Measurements from ENCODE around the gene TYW3. TPM values are rescaled to one million over a fixed set of nuclear protein-coding genes. Genes with fewer than 3 reads are reported as not detected.
"Not testable (repeated sequence)": the region's sequence is repeated elsewhere in the genome, so short reads cannot be mapped to it uniquely, and the experiment has no call there.

Gene TYW3
- total RNA-seq, 1 donor from 2014 or later = 11.4 TPM

- TF ChIP-seq CTCF (conservative IDR thresholded peaks at IDR 0.05; ENCODE audit: low read depth, low read length) = no peak
- DNase-seq (ENCODE audit: low read depth) = no peak
- H3K4me3 ChIP-seq (ENCODE audit: low read depth, low read length) = peak overlapping the region; percentile 88
Measured at GRCh38 chr1:74729741-74730478, 3.0 kb upstream of the TYW3 start.

- peak; percentile 86 for DNase-seq (ENCODE audit: low read depth)
- no peak for TF ChIP-seq CTCF (conservative IDR thresholded peaks at IDR 0.05; ENCODE audit: low read depth, low read length)
- peak overlapping the region; percentile 88 for H3K4me3 ChIP-seq (ENCODE audit: low read depth, low read length)
Measured at GRCh38 chr1:74731399-74732052, 1.4 kb upstream of the TYW3 start.

- not testable (repeated sequence) for DNase-seq (ENCODE audit: low read depth)
Measured at GRCh38 chr1:74732071-74732946, 643 bp upstream of the TYW3 start.

GRCh38 chr1:74733604-74734484, 892 bp downstream of the TYW3 start:
- peak; percentile 54 for DNase-seq (ENCODE audit: low read depth)
- peak overlapping the region; percentile 88 for H3K4me3 ChIP-seq (ENCODE audit: low read depth, low read length)
- peak; percentile 77 for TF ChIP-seq CTCF (conservative IDR thresholded peaks at IDR 0.05; ENCODE audit: low read depth, low read length)

More at GRCh38 chr1:74732071-74732946, 643 bp upstream of the TYW3 start:
- H3K4me3 ChIP-seq (ENCODE audit: low read depth, low read length) = peak overlapping the region; percentile 88

- no peak for DNase-seq (ENCODE audit: low read depth)
- H3K4me3 ChIP-seq (ENCODE audit: low read depth, low read length) = no peak overlapping the region
- no peak for TF ChIP-seq CTCF (conservative IDR thresholded peaks at IDR 0.05; ENCODE audit: low read depth, low read length)
Measured at GRCh38 chr1:74737333-74737732, 4.4 kb downstream of the TYW3 start.

GRCh38 chr1:74740307-74740980, 7.5 kb downstream of the TYW3 start:
- H3K4me3 ChIP-seq (ENCODE audit: low read depth, low read length); DNase-seq (ENCODE audit: low read depth): not testable (repeated sequence)

- H3K4me3 ChIP-seq (ENCODE audit: low read depth, low read length); DNase-seq (ENCODE audit: low read depth): not testable (repeated sequence)
Measured at GRCh38 chr1:74745247-74745646, 12.3 kb downstream of the TYW3 start.

Measured in epithelial cell of proximal tubule (primary cell).